T-cell (primary cell): Measurements from ENCODE around the gene MPLKIP. TPM values are rescaled to one million over a fixed set of nuclear protein-coding genes. Genes with fewer than 3 reads are reported as not detected.
"Not testable (repeated sequence)": the region's sequence is repeated elsewhere in the genome, so short reads cannot be mapped to it uniquely, and the experiment has no call there.

Experiments used
- ATAC-seq, 4 experiments: fragments of 200-7000 bp in 3 of 4; fragments of 150-1000 bp in 1 of 4; cut with Tn5 transposase; replicated peaks in 1 of 4; 1 replicate in 3 of 4; 2 replicates in 1 of 4; pipeline ENCODE4 v1.10.0; 2021; ENCODE audit warnings: moderate library complexity in 3 of 4, mild to moderate bottlenecking in 2 of 4, moderate number of reproducible peaks in 1 of 4
- CTCF ChIA-PET, 2 donors: fragments of 300-600 bp; sonication (Branson Sonifier 250); formaldehyde crosslinking; loops; one replicate each; lab custom pipeline; 2022; ENCODE audit warnings: antibody characterized with exemption in 2 of 2; lab: Charles Lee
- POLR2A ChIA-PET, 2 donors: fragments of 300-600 bp; sonication (Branson Sonifier 250); formaldehyde crosslinking; loops; one replicate each; lab custom pipeline; 2022; ENCODE audit warnings: antibody characterized with exemption in 2 of 2; lab: Charles Lee
- DNase-seq, 35 experiments: peaks; one replicate each; pipeline versions ENCODE4 v3.0.0 to v3.0.0-alpha.2; 2013 to 2023
- H3K27ac ChIP-seq: one replicate; pipeline ENCODE4 v1.5.1; 2013; ENCODE audit warnings: low read length
- H3K27me3 ChIP-seq, 2 experiments: replicated peaks in 1 of 2; 1 replicate in 1 of 2; 2 replicates in 1 of 2; pipeline versions ENCODE4 v1.6.1 to v1.7.0; 2013; ENCODE audit warnings: low read length in 1 of 2, mixed read lengths in 1 of 2; ENCODE audit not compliant: control insufficient read depth in 2 of 2, insufficient read depth in 2 of 2; ENCODE audit errors: extremely low read depth in 1 of 2
- H3K36me3 ChIP-seq, 2 donors: 1 replicate in 1 of 2; 2 replicates in 1 of 2; pipeline versions ENCODE4 v1.6.1 to v1.7.0; 2013; ENCODE audit warnings: low read length in 1 of 2; ENCODE audit not compliant: control insufficient read depth in 2 of 2, insufficient read depth in 1 of 2; ENCODE audit errors: extremely low read depth in 1 of 2
- H3K4me1 ChIP-seq, 2 experiments: 1 replicate in 1 of 2; 2 replicates in 1 of 2; pipeline versions ENCODE4 v1.6.1 to v1.7.0; 2013; ENCODE audit warnings: low read length in 2 of 2, mixed read lengths in 1 of 2; ENCODE audit not compliant: insufficient read depth in 2 of 2, control insufficient read depth in 1 of 2; ENCODE audit errors: extremely low read depth in 1 of 2
- H3K4me3 ChIP-seq, 2 donors: 1 replicate in 1 of 2; 2 replicates in 1 of 2; pipeline versions ENCODE4 v1.5.1 to v1.7.0; 2013; ENCODE audit warnings: mild to moderate bottlenecking in 2 of 2, low read length in 1 of 2, moderate library complexity in 1 of 2; ENCODE audit not compliant: control insufficient read depth in 1 of 2; ENCODE audit errors: extremely low read depth in 1 of 2
- H3K9me3 ChIP-seq: 2 replicates; pipeline ENCODE4 v1.7.0; 2013
- H3K27ac Mint-ChIP-seq, 2 donors: one replicate each; pipeline ENCODE4 v1.8.0; 2020 to 2021; ENCODE audit warnings: mild to moderate bottlenecking in 2 of 2, mixed read lengths in 2 of 2
- H3K27me3 Mint-ChIP-seq, 2 donors: one replicate each; pipeline ENCODE4 v1.8.0; 2021 to 2022; ENCODE audit warnings: mixed read lengths in 2 of 2
- H3K36me3 Mint-ChIP-seq: one replicate; pipeline ENCODE4 v1.8.0; 2021; ENCODE audit warnings: mixed read lengths
- H3K4me1 Mint-ChIP-seq, 3 donors: one replicate each; pipeline ENCODE4 v1.8.0; 2020 to 2022; ENCODE audit warnings: mixed read lengths in 3 of 3, mild to moderate bottlenecking in 1 of 3
- H3K4me3 Mint-ChIP-seq, 3 donors: one replicate each; pipeline ENCODE4 v1.8.0; 2020 to 2022; ENCODE audit warnings: mild to moderate bottlenecking in 3 of 3, mixed read lengths in 3 of 3, moderate library complexity in 3 of 3
- H3K9me3 Mint-ChIP-seq, 3 donors: one replicate each; pipeline ENCODE4 v1.8.0; 2020 to 2022; ENCODE audit warnings: mixed read lengths in 3 of 3
- WGBS: methylation state at CpG from one replicate; pipeline ENCODE4 v1.1.5; 2013; ENCODE audit warnings: missing lambda C conversion rate; ENCODE audit not compliant: insufficient coverage; 5-methylcytosine and 5-hydroxymethylcytosine counted together
- total RNA-seq, 35 experiments: library from RNA in 6 of 35; stranded (reverse) in 6 of 35; fragments of 120-200 nt in 1 of 35; gene quantifications; one replicate each; pipeline versions ENCODE4 v1.2.1 to v1.2.4 and lab custom pipeline; 2013 to 2026

Gene MPLKIP
- total RNA-seq, 5 donors from 2014 or later (not counting 1 experiment from before 2014, with no cell fraction given), result 16.6 to 39.0 (median 33.8) TPM

DNA sequence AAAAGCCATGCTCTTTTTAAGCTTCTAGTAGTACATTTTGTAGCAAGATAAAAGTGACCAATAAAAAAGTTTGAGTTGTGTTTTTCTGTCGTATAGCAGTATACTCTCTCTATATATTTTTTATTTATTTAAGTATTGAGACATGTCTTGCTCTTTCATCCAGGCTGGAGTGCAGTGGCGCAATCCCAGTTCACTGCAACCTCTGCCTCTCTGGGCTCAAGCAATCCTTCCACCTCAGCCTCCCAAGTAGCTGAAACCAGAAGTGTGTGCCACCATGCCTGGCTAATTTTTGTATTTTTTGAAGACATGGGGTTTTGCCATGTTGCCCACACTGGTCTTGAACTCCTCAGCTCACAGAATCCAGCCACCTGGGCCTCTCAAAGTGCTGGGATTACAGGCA, 3.1 kb upstream of the MPLKIP start:
- Mint-ChIP-seq H3K27ac (no peak overlapping the region), H3K36me3 (no peaks in the 10 kb centered on the region), H3K9me3 (no peaks in the 10 kb centered on the region), H3K27me3 (peaks cover under 1 to 5% of the 10 kb centered on the region in 2 donors), H3K4me3 (no peak overlapping the region), H3K4me1 (peaks cover 18 to 19% (median 18%) of the 10 kb centered on the region in 3 donors)
- H3K9me3 ChIP-seq, result no peaks in the 10 kb centered on the region
- no peak overlapping the region for H3K4me3 ChIP-seq
- CTCF ChIA-PET, result no interaction called here
- peaks cover 0 to 14% of the 10 kb centered on the region in 2 experiments for H3K27me3 ChIP-seq
- no peak overlapping the region for H3K27ac ChIP-seq
- H3K36me3 ChIP-seq, result no peaks in the 10 kb centered on the region
- ATAC-seq, result no peak
- no CpG with 5 or more reads among the region's 2 CpGs for WGBS
- POLR2A ChIA-PET, result no interaction called here
- no peak for DNase-seq
- H3K4me1 ChIP-seq, result peaks cover 7 to 12% of the 10 kb centered on the region in 2 experiments

DNA sequence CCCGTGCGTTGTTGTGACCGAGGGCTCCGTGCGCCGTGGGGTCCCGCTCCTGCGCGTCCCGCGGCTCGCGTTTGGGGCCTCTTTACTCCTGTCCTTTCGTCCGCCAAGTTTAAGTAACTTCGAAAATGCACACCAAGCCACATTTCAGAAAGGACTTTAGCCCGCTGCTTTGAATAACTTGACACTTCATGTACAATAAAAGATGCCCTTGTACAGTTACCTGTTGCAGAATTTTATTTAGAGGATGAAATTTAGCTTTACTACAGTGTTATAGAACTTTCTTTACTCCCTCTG, 842 bp upstream of the MPLKIP start:
- peaks cover 0 to 11% of the 10 kb centered on the region in 2 experiments for H3K27me3 ChIP-seq
- H3K9me3 ChIP-seq, result no peaks in the 10 kb centered on the region
- no peaks in the 10 kb centered on the region for H3K36me3 Mint-ChIP-seq
- H3K4me3 Mint-ChIP-seq, result peak overlapping the region; percentile 90 to 97 (median 95)
- WGBS, result 11% methylated on average over 13 of the region's 17 CpGs
- H3K36me3 ChIP-seq, result no peaks in the 10 kb centered on the region
- peaks cover 14 to 22% of the 10 kb centered on the region in 2 experiments for H3K4me1 ChIP-seq
- H3K27ac Mint-ChIP-seq, result peak overlapping the region in 1 of 2 donors; percentile 44
- ATAC-seq (peak in 1 of 4 experiments; percentile 7), DNase-seq (peak in 3 of 35 experiments; percentile 2 to 6 (median 5))
- ChIA-PET CTCF (no interaction called here), POLR2A (no interaction called here)
- H3K4me3 ChIP-seq, result peak overlapping the region; percentile 87 to 94
- H3K4me1 Mint-ChIP-seq, result peaks cover 37 to 40% (median 39%) of the 10 kb centered on the region in 3 donors
- no peaks in the 10 kb centered on the region for H3K9me3 Mint-ChIP-seq
- peaks cover 0 to 5% of the 10 kb centered on the region in 2 donors for H3K27me3 Mint-ChIP-seq
- no peak overlapping the region for H3K27ac ChIP-seq

DNA sequence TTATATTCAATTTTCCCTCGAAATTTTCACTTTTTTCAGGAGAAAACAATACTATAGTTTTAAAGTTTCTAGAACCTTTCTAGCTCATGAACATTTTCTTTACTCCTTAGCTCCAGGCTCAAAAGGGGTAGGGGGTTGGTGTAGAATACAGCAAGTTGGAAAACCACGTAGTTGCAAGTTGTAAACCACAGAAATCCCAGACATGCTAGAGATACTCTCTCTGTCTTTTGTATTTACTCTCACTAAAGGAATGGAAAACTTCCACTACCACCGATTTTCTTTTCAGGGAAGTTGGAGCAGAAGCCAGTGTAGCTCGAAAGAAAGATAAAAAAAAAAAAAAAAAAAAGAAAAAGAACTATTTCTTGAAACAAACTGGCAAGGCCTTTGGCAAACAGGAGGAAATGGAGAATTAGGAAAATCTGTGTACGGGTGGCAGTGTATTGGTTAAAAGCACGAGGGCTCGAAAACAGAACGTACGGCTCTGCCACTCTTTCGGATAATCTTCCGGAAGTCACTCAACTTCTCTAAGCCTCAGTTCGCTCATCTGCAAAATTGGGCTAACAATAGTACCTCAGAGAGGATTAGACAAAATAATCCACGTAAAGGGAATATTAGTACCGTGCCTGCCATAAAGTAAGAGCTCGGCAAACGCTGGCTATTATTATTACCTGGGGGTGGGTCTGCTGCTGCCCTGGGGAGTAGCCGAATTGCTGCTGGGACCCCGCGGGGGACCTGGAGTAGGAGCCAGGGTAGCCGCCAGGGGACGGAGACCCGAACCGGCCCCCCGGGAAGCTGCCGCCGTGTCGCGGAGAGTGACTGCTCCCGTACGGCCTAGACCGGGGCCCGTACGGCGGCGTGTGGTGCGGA, 628 bp downstream of the MPLKIP start:
- peak in 6 of 35 experiments; percentile 1 to 53 (median 10) for DNase-seq
- WGBS, result 0% methylated on average over 22 of the region's 36 CpGs
- peak overlapping the region; percentile 79 to 89 for H3K27ac Mint-ChIP-seq
- ChIA-PET CTCF (interaction anchor here (0.6 to 1.3 kb wide), 4 partner anchors 81 to 1766 kb away, joined by 3 to 9 read pairs (median 4); no protein-coding TSS in a partner anchor), POLR2A (interaction anchor here (0.6 to 1.1 kb wide), 6 partner anchors 186 to 545 kb away, joined by 3 to 6 read pairs (median 3); no protein-coding TSS in a partner anchor)
- no peaks in the 10 kb centered on the region for H3K36me3 Mint-ChIP-seq
- H3K27me3 ChIP-seq, result peaks cover 0 to 11% of the 10 kb centered on the region in 2 experiments
- H3K27me3 Mint-ChIP-seq, result peaks cover 0 to 2% of the 10 kb centered on the region in 2 donors
- H3K9me3 ChIP-seq, result no peaks in the 10 kb centered on the region
- H3K4me1 ChIP-seq, result peaks cover 19 to 22% of the 10 kb centered on the region in 2 experiments
- no peaks in the 10 kb centered on the region for H3K9me3 Mint-ChIP-seq
- H3K27ac ChIP-seq, result peak overlapping the region; percentile 84
- H3K4me3 ChIP-seq, result peak overlapping the region; percentile 87 to 94
- peaks cover 48 to 51% (median 50%) of the 10 kb centered on the region in 3 donors for H3K4me1 Mint-ChIP-seq
- H3K36me3 ChIP-seq, result no peaks in the 10 kb centered on the region
- ATAC-seq, result peak in 3 of 4 experiments; percentile 13 to 62 (median 62)
- H3K4me3 Mint-ChIP-seq, result peak overlapping the region; percentile 90 to 97 (median 95)

DNA sequence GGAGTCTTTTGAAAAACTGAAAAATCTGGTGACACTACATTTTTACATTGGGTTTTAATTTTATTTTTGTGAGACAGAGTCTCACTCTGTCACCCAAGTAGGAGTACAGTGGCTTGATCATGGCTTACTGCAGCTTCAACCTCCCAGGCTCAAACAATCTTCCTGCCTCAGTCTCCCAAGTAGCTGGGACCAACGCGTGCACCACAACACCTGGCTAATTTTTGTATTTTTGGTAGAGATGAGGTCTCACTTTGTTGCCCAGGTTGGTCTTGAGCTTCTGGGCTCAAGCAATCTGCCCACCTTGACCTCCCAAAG, 11.5 kb downstream of the MPLKIP start:
- DNase-seq (no peak), ATAC-seq (no peak)
- Mint-ChIP-seq H3K4me3 (no peak overlapping the region), H3K27ac (no peak overlapping the region), H3K9me3 (no peaks in the 10 kb centered on the region), H3K4me1 (peaks cover 2 to 8% (median 4%) of the 10 kb centered on the region in 3 donors), H3K36me3 (peaks cover 5% of the 10 kb centered on the region), H3K27me3 (no peaks in the 10 kb centered on the region)
- CTCF ChIA-PET, result no interaction called here
- no peak overlapping the region for H3K27ac ChIP-seq
- POLR2A ChIA-PET, result no interaction called here
- H3K4me1 ChIP-seq, result no peaks in the 10 kb centered on the region
- no peaks in the 10 kb centered on the region for H3K36me3 ChIP-seq
- H3K9me3 ChIP-seq, result no peaks in the 10 kb centered on the region
- no peak overlapping the region for H3K4me3 ChIP-seq
- H3K27me3 ChIP-seq, result no peaks in the 10 kb centered on the region
- no CpG with 5 or more reads among the region's 2 CpGs for WGBS

DNA sequence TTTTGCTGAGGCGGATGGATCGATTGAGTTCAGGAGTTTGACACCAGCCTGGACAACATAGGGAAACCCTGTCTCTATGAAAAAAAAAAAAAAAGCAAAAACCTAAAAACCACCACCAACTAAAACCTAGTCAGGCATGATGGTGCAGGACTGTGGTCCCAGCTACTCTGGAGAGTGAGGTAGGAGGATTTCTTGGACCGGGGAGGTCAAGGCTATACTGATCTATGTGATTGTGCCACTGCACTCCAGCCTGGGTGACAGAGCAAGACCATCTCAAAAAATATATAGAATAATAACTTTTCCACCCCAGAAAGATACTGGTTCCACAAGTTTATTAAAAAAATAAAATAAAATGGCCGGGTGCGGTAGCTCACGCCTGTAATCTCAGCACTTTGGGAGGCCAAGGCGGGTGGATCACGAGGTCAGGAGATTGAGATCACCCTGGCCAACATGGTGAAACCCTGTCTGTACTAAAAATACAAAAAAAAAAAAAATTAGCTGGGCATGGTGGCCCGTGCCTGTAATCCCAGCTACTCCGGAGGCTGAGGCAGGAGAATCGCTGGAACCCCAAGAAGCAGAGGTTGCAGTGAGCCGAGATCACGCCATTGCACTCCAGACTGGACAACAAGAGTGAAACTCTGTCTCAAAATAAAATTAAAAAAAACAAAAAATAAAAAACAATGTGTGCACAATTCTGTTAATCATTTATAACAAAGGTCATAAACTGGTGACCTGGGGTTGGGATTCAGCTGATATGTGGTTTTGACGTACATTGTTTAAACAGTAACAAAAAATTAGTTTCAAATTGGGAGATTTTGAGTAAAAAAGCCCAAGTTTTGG, 12.1 kb downstream of the MPLKIP start:
- H3K4me3 Mint-ChIP-seq, H3K27me3 Mint-ChIP-seq, POLR2A ChIA-PET, H3K9me3 Mint-ChIP-seq, H3K4me3 ChIP-seq, H3K27ac ChIP-seq, H3K27ac Mint-ChIP-seq, H3K36me3 Mint-ChIP-seq, ATAC-seq, DNase-seq, H3K9me3 ChIP-seq, H3K36me3 ChIP-seq, H3K4me1 ChIP-seq, H3K27me3 ChIP-seq, H3K4me1 Mint-ChIP-seq: not testable (repeated sequence)
- CTCF ChIA-PET, result interaction anchor here in 1 of 2 donors (0.7 kb wide), 1 partner anchor 13 kb away, joined by 3 read pairs; no protein-coding TSS in a partner anchor
- 100% methylated on average over 8 of the region's 14 CpGs for WGBS

DNA sequence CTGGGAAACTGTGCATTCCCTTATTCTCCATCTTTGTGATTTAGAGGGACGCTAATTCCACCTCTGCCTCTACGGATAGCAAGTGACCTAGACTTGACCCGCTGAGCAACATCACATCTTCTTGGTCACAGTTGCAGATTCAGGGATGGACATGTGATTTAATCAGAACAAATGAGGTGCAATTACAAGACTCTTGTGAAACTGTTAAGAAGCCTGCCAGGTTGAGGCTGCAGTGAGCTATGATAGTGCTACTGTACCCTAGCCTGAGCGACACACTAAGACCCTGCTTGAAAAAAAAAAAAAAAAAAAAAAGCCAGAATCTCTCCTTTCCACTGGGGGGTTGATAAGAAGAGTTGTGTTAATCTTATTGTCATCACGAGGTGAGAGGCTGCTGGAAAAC, 14.4 kb downstream of the MPLKIP start:
- CTCF ChIA-PET, result no interaction called here
- H3K4me3 Mint-ChIP-seq, result no peak overlapping the region
- WGBS, result 100% methylated on average over 1 of the region's 5 CpGs

More for the DNA sequence above, 14.4 kb downstream of the MPLKIP start:
- H3K9me3 ChIP-seq, result no peaks in the 10 kb centered on the region
- H3K27me3 Mint-ChIP-seq, result no peaks in the 10 kb centered on the region
- no peak for DNase-seq
- ATAC-seq, result no peak
- H3K36me3 ChIP-seq, result no peaks in the 10 kb centered on the region
- no peaks in the 10 kb centered on the region for H3K27me3 ChIP-seq
- no peak overlapping the region for H3K27ac ChIP-seq
- H3K27ac Mint-ChIP-seq, result no peak overlapping the region
- H3K4me3 ChIP-seq, result no peak overlapping the region
- H3K4me1 ChIP-seq, result no peaks in the 10 kb centered on the region
- H3K9me3 Mint-ChIP-seq, result no peaks in the 10 kb centered on the region
- peaks cover 4% of the 10 kb centered on the region for H3K36me3 Mint-ChIP-seq
- POLR2A ChIA-PET, result interaction anchor here in 1 of 2 donors (0.6 kb wide), 1 partner anchor 117 kb away, joined by 3 read pairs; no protein-coding TSS in a partner anchor
- peaks cover 0 to 2% (median 0%) of the 10 kb centered on the region in 3 donors for H3K4me1 Mint-ChIP-seq
